SU-DHL-6 (cell line): Measurements from ENCODE around the gene CLNK.

Experiments used
- H2AFZ ChIP-seq: fragments of 200-600 bp; sonication (generic); 2 replicates; pipeline ENCODE4 v1.6.1; 2014; ENCODE audit warnings: low read depth, mild to moderate bottlenecking, moderate library complexity, mixed read lengths, antibody characterized with exemption, low read length; ENCODE audit not compliant: severe bottlenecking
- H3F3A ChIP-seq: fragments of 200-600 bp; shearing (Covaris generic); 2 replicates; pipeline ENCODE4 v1.6.0; 2016; ENCODE audit warnings: antibody characterized with exemption, mild to moderate bottlenecking; ENCODE audit not compliant: insufficient read depth
- H3K27ac ChIP-seq: fragments of 200-600 bp; sonication (generic); 2 replicates; pipeline ENCODE4 v1.5.1; 2016; ENCODE audit warnings: low read depth, mild to moderate bottlenecking, low read length, moderate library complexity, mixed read lengths
- H3K27me3 ChIP-seq: fragments of 200-600 bp; sonication (generic), shearing (Covaris generic); 2 replicates; pipeline ENCODE4 v1.6.0; 2014; ENCODE audit warnings: mild to moderate bottlenecking, low read length
- H3K36me3 ChIP-seq: fragments of 200-600 bp; sonication (generic); 2 replicates; pipeline ENCODE4 v1.6.1; 2014; ENCODE audit warnings: mild to moderate bottlenecking, low read length, mixed read lengths
- H3K4me2 ChIP-seq: fragments of 300-600, 200-600 bp; shearing (Covaris generic), sonication (generic); 2 replicates; pipeline ENCODE4 v1.6.0; 2014; ENCODE audit warnings: low read length, low read depth, mild to moderate bottlenecking; ENCODE audit not compliant: poor library complexity, severe bottlenecking
- H3K4me3 ChIP-seq: fragments of 200-600 bp; sonication (generic); 2 replicates; pipeline ENCODE4 v1.5.1; 2014; ENCODE audit warnings: antibody characterized with exemption, low read length, mild to moderate bottlenecking, mixed read lengths; ENCODE audit not compliant: insufficient read depth, poor library complexity, severe bottlenecking
- H3K79me2 ChIP-seq: fragments of 200-600 bp; sonication (generic); 2 replicates; pipeline ENCODE4 v1.6.1; 2014; ENCODE audit warnings: mild to moderate bottlenecking, low read length, moderate library complexity; ENCODE audit not compliant: insufficient read depth
- H3K9ac ChIP-seq: fragments of 200-600 bp; sonication (generic); 2 replicates; pipeline ENCODE4 v1.7.0; 2014; ENCODE audit warnings: mild to moderate bottlenecking, low read length
- H3K9me2 ChIP-seq: fragments of 200-600 bp; sonication (generic); replicated peaks from 2 replicates; pipeline ENCODE4 v1.6.1; 2014; ENCODE audit warnings: low read length; ENCODE audit not compliant: insufficient read depth
- H3K9me3 ChIP-seq: fragments of 200-600 bp; sonication (generic); 2 replicates; pipeline ENCODE4 v1.6.1; 2014; ENCODE audit warnings: low read length, mixed read lengths; ENCODE audit not compliant: insufficient read depth
- H4K20me1 ChIP-seq: fragments of 200-600 bp; sonication (generic); 2 replicates; pipeline ENCODE4 v1.6.1; 2014; ENCODE audit warnings: low read depth, mild to moderate bottlenecking, antibody characterized with exemption, low read length, moderate library complexity, mixed read lengths
- EZH2phosphoT487 ChIP-seq: fragments of 200-600 bp; sonication (generic), shearing (Covaris generic); conservative IDR thresholded peaks from 2 replicates; pipeline ENCODE4 v1.6.1; 2018; ENCODE audit warnings: mild to moderate bottlenecking, antibody characterized with exemption, low read length, moderate library complexity, mixed read lengths
- TF ChIP-seq, protein P1 (sequence below): fragments of 200-600 bp; sonication (generic); IDR thresholded peaks from one replicate; pipeline ENCODE4 v1.5.1; 2017; ENCODE audit warnings: antibody characterized with exemption, mild to moderate bottlenecking, low read length, moderate library complexity; ENCODE audit not compliant: insufficient read depth, poor library complexity, severe bottlenecking

The CLNK gene

GRCh38 chr4:10599574-10599973, 85.0 kb downstream of the CLNK start:
- Histone ChIP-seq H3K9me2 (no peaks in the 10 kb centered on the region), H3K9me3 (no peaks in the 10 kb centered on the region), H3K36me3 (no peaks in the 10 kb centered on the region), H3K27me3 (no peaks in the 10 kb centered on the region), H3K9ac (no peak overlapping the region), H3K79me2 (no peaks in the 10 kb centered on the region), H4K20me1 (no peaks in the 10 kb centered on the region), H3K4me2 (no peak overlapping the region), H3K27ac (no peak overlapping the region), H3K4me3 (no peak overlapping the region), H3F3A (no peaks in the 10 kb centered on the region), H2AFZ (no peak overlapping the region)
- TF ChIP-seq EZH2phosphoT487: no peak
- TF ChIP-seq, protein P1, sequence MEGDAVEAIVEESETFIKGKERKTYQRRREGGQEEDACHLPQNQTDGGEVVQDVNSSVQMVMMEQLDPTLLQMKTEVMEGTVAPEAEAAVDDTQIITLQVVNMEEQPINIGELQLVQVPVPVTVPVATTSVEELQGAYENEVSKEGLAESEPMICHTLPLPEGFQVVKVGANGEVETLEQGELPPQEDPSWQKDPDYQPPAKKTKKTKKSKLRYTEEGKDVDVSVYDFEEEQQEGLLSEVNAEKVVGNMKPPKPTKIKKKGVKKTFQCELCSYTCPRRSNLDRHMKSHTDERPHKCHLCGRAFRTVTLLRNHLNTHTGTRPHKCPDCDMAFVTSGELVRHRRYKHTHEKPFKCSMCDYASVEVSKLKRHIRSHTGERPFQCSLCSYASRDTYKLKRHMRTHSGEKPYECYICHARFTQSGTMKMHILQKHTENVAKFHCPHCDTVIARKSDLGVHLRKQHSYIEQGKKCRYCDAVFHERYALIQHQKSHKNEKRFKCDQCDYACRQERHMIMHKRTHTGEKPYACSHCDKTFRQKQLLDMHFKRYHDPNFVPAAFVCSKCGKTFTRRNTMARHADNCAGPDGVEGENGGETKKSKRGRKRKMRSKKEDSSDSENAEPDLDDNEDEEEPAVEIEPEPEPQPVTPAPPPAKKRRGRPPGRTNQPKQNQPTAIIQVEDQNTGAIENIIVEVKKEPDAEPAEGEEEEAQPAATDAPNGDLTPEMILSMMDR: no peak

DNA sequence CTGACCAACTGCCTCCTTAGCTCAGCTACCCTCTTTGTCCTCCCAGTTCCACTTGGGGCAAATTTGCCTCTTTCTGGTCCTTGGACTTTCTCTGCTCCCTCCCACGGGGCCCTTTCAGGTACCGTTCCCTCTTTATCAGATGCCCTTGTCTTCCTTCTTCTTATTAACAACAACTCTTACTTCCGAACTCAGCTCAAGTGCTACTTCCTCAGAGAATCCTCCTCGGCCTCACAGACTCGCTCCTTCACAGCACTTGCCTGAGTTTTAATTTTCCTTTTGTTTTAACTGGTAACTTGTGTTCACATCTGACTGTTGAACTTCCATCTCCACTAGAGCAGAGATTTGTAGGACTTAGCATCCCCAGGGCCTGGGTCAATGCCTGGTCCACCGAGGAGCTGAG, 85.7 kb downstream of the CLNK start:
- Histone ChIP-seq H3K9me2 (no peaks in the 10 kb centered on the region), H3K36me3 (no peaks in the 10 kb centered on the region), H3K4me3 (no peak overlapping the region), H3K79me2 (no peaks in the 10 kb centered on the region), H3F3A (no peaks in the 10 kb centered on the region), H4K20me1 (no peaks in the 10 kb centered on the region), H3K4me2 (no peak overlapping the region), H2AFZ (no peak overlapping the region), H3K9ac (no peak overlapping the region), H3K27me3 (no peaks in the 10 kb centered on the region), H3K9me3 (no peaks in the 10 kb centered on the region), H3K27ac (no peak overlapping the region)
- no peak for TF ChIP-seq EZH2phosphoT487
- TF ChIP-seq, protein P1: no peak

DNA sequence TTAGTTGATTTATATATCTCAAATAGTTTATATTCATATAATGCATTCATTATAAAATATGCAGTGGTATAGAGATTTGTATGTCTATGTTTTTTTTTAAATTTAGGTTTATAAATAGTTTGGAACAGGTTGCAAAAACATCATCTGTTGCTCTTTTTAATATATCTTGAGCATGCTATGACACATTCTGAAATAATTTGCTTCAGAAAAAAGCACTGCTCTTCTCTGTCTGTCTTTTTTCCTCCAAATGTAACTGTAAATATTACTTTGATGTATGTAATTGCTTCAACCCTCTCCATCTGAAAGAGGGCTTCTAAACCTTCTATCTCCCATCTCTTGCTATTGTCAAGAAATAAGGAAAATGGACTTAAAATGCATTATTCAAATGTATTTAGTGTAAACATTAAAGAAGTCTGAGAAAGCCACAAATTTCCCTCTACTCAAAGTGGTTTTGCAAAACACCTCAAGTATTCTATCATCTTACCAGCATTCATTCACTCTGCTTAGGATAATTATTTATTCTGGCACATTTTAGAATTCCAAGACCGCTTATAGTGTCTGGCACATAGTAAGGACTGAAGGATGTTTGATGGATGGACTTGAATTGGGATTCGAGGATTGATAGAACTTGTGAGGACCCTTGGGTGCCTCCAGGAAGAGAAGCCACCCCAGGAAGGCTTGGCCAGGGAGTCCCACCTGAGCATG, 87.8 kb downstream of the CLNK start:
- H2AFZ ChIP-seq: no peak overlapping the region
- TF ChIP-seq EZH2phosphoT487: no peak
- TF ChIP-seq, protein P1: no peak

More for the DNA sequence above, 87.8 kb downstream of the CLNK start:
- no peaks in the 10 kb centered on the region for H3K9me3 ChIP-seq
- no peaks in the 10 kb centered on the region for H3K36me3 ChIP-seq
- no peaks in the 10 kb centered on the region for H4K20me1 ChIP-seq
- no peaks in the 10 kb centered on the region for H3K27me3 ChIP-seq
- no peak overlapping the region for H3K4me3 ChIP-seq
- H3K79me2 ChIP-seq: no peaks in the 10 kb centered on the region
- H3K27ac ChIP-seq: no peak overlapping the region
- no peak overlapping the region for H3K9ac ChIP-seq
- no peak overlapping the region for H3K4me2 ChIP-seq
- no peaks in the 10 kb centered on the region for H3K9me2 ChIP-seq
- H3F3A ChIP-seq: no peaks in the 10 kb centered on the region
